ENCODE data around the gene EXT2.

EXT2 gene

GRCh38 chr11:44143987-44144909 lies 48.8 kb downstream of the EXT2 start:
- Histone ChIP-seq H3K36me3 (peaks cover 58 to 99% (median 82%) of the 10 kb centered on the region in 11 experiments), H3K9me3 (replicated peaks in 1 of 11) (no peaks in the 10 kb centered on the region), H4K20me1 (peaks cover 0 to 8% (median 0%) of the 10 kb centered on the region in 11 experiments; a peak in 1 of 22 replicates), H3K4me1 (peaks cover 0 to 23% (median 6%) of the 10 kb centered on the region in 10 experiments; a peak in 10 of 20 replicates), H3K27ac (peak overlapping the region in 1 of 11 experiments; percentile 6; a peak in 1 of 22 replicates), H3K4me2 (peak overlapping the region in 6 of 11 experiments; percentile 3 to 78 (median 51); a peak in 10 of 22 replicates), H3K9ac (no peak overlapping the region), H3K27me3 (no peaks in the 10 kb centered on the region), H3K4me3 (no peak overlapping the region)
- TF ChIP-seq Cebpa-rat (IDR thresholded peaks at IDR 0.05): no peak

DNA sequence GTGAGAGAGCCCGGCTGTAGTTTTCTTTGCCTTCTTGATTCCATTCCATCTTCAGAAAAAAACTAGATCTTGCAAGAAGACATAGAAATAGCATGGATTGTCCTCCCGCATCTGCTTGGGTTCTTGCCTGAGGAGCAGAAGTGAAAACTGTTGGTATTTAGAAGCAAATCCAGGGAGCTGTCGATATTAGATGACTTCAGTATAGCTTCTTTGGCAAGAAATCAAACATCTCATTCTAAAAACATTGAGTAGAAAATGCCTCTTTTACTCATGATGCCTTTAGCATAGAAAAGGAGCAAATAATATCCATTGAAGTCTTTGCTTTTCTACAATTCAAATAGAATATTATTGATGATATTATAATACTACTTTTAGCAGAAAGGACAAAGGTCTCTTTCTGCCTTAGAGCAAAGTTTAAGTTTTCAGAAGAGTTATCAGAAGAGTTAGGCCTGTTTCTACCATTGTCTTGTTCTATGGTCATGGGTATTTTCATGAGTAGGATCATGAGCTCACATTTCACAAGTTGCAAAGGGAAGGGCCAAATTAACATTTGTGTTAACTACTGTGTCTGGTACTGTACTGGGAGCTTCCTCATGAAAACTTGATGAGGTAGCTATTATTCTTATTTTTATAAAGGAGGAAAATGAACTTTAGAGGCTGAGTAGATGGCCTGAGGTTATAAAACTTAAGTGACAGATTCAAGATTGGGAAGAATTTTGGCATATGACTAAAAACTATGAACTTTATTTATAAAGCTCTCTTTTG lies 49.7 kb downstream of the EXT2 start:
- Histone ChIP-seq H3K27ac (no peak overlapping the region), H3K36me3 (peaks cover 59 to 99% (median 76%) of the 10 kb centered on the region in 11 experiments), H3K9me3 (replicated peaks in 1 of 11) (no peaks in the 10 kb centered on the region)

DNA sequence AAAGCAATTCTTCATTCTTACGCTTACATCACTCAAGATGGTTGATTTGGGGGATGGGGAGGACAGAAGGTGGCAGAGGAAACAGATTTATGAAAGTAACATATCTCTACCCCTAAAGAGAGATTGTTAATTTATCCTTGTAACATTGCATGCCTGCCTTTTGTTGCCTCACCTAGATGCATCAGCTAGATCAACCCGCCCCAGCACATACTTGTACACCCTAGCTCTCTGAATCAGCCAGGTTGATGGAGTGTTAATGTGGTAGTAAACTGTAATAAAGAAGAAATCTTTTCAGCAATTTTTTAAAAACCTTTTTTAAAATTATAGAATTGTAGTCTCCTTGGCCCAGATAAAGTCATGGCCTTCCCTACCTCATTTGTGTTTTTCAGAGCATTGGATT lies 51.5 kb downstream of the EXT2 start:
- Histone ChIP-seq H4K20me1 (no peaks in the 10 kb centered on the region), H3K4me1 (peaks cover 0 to 23% (median 6%) of the 10 kb centered on the region in 10 experiments; a peak in 10 of 20 replicates), H3K9me3 (replicated peaks in 1 of 11) (peaks cover 8 to 16% (median 10%) of the 10 kb centered on the region in 11 experiments; a peak in 18 of 22 replicates), H3K27ac (no peak overlapping the region), H3K9ac (no peak overlapping the region), H3K4me2 (no peak overlapping the region), H3K4me3 (no peak overlapping the region), H3K36me3 (peaks cover 70 to 99% (median 83%) of the 10 kb centered on the region in 11 experiments), H3K27me3 (no peaks in the 10 kb centered on the region)
- no peak for TF ChIP-seq Cebpa-rat (IDR thresholded peaks at IDR 0.05)

More for the DNA sequence above, 49.7 kb downstream of the EXT2 start:
- H3K4me1 ChIP-seq: peaks cover 0 to 23% (median 6%) of the 10 kb centered on the region in 10 experiments; a peak in 10 of 20 replicates
- no peaks in the 10 kb centered on the region for H4K20me1 ChIP-seq
- no peak overlapping the region for H3K4me3 ChIP-seq
- H3K4me2 ChIP-seq: peak overlapping the region in 3 of 11 experiments; percentile 49 to 78 (median 67); a peak in 4 of 22 replicates
- H3K27me3 ChIP-seq: no peaks in the 10 kb centered on the region
- no peak for TF ChIP-seq Cebpa-rat (IDR thresholded peaks at IDR 0.05)
- no peak overlapping the region for H3K9ac ChIP-seq

DNA sequence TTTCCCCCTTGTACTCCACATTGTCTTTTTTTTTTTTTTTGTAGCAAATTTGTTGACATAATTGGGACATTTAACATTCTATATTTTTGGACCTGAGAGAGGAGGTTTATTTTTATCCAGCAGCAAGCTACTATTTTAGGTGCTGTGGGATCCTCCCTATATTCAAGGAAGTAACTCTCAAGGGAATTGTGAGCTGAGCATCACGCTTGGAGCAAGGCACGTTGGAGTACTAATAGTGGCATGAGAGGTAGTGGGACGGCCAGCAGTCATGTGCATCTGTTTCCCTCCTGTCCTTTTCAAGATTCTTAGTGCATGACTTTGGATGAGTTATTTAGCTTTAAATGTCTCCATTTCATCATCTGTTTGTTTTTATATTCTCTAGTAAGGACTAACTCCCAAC lies 52.3 kb downstream of the EXT2 start:
- Histone ChIP-seq H3K36me3 (peaks cover 76 to 100% (median 88%) of the 10 kb centered on the region in 11 experiments), H3K4me1 (peaks cover 0 to 23% (median 6%) of the 10 kb centered on the region in 10 experiments; a peak in 10 of 20 replicates), H4K20me1 (no peaks in the 10 kb centered on the region), H3K27me3 (no peaks in the 10 kb centered on the region), H3K27ac (no peak overlapping the region), H3K4me3 (no peak overlapping the region), H3K4me2 (no peak overlapping the region), H3K9ac (no peak overlapping the region), H3K9me3 (replicated peaks in 1 of 11) (peaks cover 9 to 24% (median 15%) of the 10 kb centered on the region in 11 experiments; a peak in 20 of 22 replicates)
- no peak for TF ChIP-seq Cebpa-rat (IDR thresholded peaks at IDR 0.05)

- Histone ChIP-seq H3K4me1 (peaks cover 0 to 15% (median under 1%) of the 10 kb centered on the region in 10 experiments; a peak in 9 of 20 replicates), H3K4me2 (no peak overlapping the region), H4K20me1 (no peaks in the 10 kb centered on the region), H3K9ac (no peak overlapping the region), H3K36me3 (peaks cover 66 to 94% (median 80%) of the 10 kb centered on the region in 11 experiments), H3K27me3 (no peaks in the 10 kb centered on the region), H3K9me3 (replicated peaks in 1 of 11) (peaks cover 9 to 34% (median 22%) of the 10 kb centered on the region in 11 experiments; a peak in 20 of 22 replicates), H3K4me3 (no peak overlapping the region), H3K27ac (no peak overlapping the region)
- no peak for TF ChIP-seq Cebpa-rat (IDR thresholded peaks at IDR 0.05)
Measured at GRCh38 chr11:44149651-44150050, 54.2 kb downstream of the EXT2 start.

GRCh38 chr11:44150401-44150800 lies 54.9 kb downstream of the EXT2 start:
- Histone ChIP-seq H4K20me1 (no peaks in the 10 kb centered on the region), H3K9ac (no peak overlapping the region), H3K4me3 (no peak overlapping the region), H3K4me2 (no peak overlapping the region), H3K36me3 (peaks cover 59 to 93% (median 75%) of the 10 kb centered on the region in 11 experiments), H3K9me3 (replicated peaks in 1 of 11) (peaks cover 9 to 34% (median 22%) of the 10 kb centered on the region in 11 experiments; a peak in 20 of 22 replicates), H3K27me3 (no peaks in the 10 kb centered on the region), H3K27ac (no peak overlapping the region), H3K4me1 (peaks cover 0 to 7% (median 0%) of the 10 kb centered on the region in 10 experiments; a peak in 3 of 20 replicates)
- TF ChIP-seq Cebpa-rat (IDR thresholded peaks at IDR 0.05): no peak

- H3K9me3 ChIP-seq (replicated peaks in 1 of 11): peaks cover 19 to 35% (median 29%) of the 10 kb centered on the region in 11 experiments
Measured at GRCh38 chr11:44157019-44157418, 61.5 kb downstream of the EXT2 start.

DNA sequence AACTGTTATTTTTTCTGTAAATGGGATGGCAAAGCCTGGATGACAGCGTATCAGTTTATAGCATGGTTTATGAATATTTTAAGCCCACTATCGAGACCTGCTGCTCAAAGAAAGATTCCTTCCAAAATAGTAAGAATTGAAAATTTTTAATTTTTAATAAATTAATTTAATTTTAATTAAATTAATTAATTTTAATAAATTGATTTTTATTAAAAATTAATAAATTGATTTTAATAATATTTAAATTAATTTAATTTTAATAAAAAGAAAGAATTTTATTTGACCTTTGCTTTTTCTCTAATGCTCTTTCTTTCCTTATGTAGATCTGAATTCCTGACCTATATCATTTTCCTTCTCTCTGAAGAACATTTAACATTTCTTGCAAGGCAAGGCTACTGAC lies 62.9 kb downstream of the EXT2 start:
- peaks cover 0 to 8% (median 0%) of the 10 kb centered on the region in 11 experiments; a peak in 2 of 22 replicates for H4K20me1 ChIP-seq
- no peaks in the 10 kb centered on the region for H3K27me3 ChIP-seq
- H3K4me1 ChIP-seq: peaks cover 0 to 6% (median 0%) of the 10 kb centered on the region in 10 experiments; a peak in 1 of 20 replicates
- no peak overlapping the region for H3K9ac ChIP-seq
- H3K4me3 ChIP-seq: no peak overlapping the region; a peak in 1 of 20 replicates
- H3K36me3 ChIP-seq: peaks cover 19 to 65% (median 34%) of the 10 kb centered on the region in 11 experiments
- H3K27ac ChIP-seq: no peak overlapping the region
- no peak overlapping the region for H3K4me2 ChIP-seq
- peaks cover 18 to 27% (median 21%) of the 10 kb centered on the region in 11 experiments for H3K9me3 ChIP-seq (replicated peaks in 1 of 11)
- TF ChIP-seq Cebpa-rat (IDR thresholded peaks at IDR 0.05): no peak

More at GRCh38 chr11:44157019-44157418, 61.5 kb downstream of the EXT2 start:
- peaks cover 0 to 8% (median 0%) of the 10 kb centered on the region in 11 experiments; a peak in 1 of 22 replicates for H4K20me1 ChIP-seq
- no peaks in the 10 kb centered on the region for H3K27me3 ChIP-seq
- H3K4me3 ChIP-seq: no peak overlapping the region
- H3K9ac ChIP-seq: no peak overlapping the region
- no peak overlapping the region for H3K27ac ChIP-seq
- H3K36me3 ChIP-seq: peaks cover 27 to 73% (median 41%) of the 10 kb centered on the region in 11 experiments
- no peak for TF ChIP-seq Cebpa-rat (IDR thresholded peaks at IDR 0.05)
- peaks cover 0 to 6% (median 0%) of the 10 kb centered on the region in 10 experiments; a peak in 1 of 20 replicates for H3K4me1 ChIP-seq
- no peak overlapping the region for H3K4me2 ChIP-seq

Measured in BLaER1 treated with 17β-estradiol and CSF1 and Interleukin-3, amounts not matched to agents 10 nM and 100 nM (cell line).